ENCODE measurements around the gene HOMER2.

The HOMER2 gene

DNA sequence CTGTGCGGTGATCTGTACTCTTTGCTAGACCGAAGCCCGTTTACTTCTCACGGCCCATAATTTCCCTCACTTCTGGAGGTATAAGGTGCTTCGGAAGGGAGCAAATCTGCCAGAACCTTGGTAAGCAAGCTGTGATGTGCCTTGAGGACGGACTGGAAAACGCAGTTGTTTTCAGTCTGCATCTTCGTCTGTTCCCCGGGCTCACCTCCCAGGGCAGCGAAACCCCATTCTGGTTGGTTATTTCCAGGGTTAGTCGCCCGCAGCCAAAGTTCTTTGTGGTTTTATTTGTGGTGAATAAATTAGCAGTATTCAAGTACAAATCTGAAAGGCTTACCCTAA is 33.9 kb upstream of the HOMER2 start:
- H3K18ac ChIP-seq (ENCODE audit: low read length) = peak overlapping the region; percentile 66
- peak overlapping the region; percentile 5 for H3K9ac ChIP-seq (ENCODE audit: low read depth, low read length, poor library complexity)
- H3K4ac ChIP-seq (ENCODE audit: low read length) = no peak overlapping the region
- H3K36me3 ChIP-seq (replicated peaks in 1 of 2; ENCODE audit: control insufficient read depth in 2 of 2, insufficient read depth in 2 of 2, low read length in 2 of 2) = peaks cover 2 to 40% of the 10 kb centered on the region in 2 donors
- peak overlapping the region; percentile 77 for H3K4me2 ChIP-seq (ENCODE audit: insufficient read depth, low read length, poor library complexity, severe bottlenecking)
- H3K27me3 ChIP-seq (ENCODE audit: control insufficient read depth in 3 of 3, insufficient read depth in 3 of 3, low read depth in 1 of 3, low read length in 3 of 3) = no peaks in the 10 kb centered on the region
- no peak overlapping the region for H4K8ac ChIP-seq (ENCODE audit: low read depth, low read length)
- H3K23ac ChIP-seq (ENCODE audit: low read depth, low read length, poor library complexity) = no peak overlapping the region
- no peak overlapping the region for H2BK5ac ChIP-seq (ENCODE audit: low read length)
- DNase-seq (ENCODE audit: low spot score) = no peak
- no peak overlapping the region for H2BK120ac ChIP-seq (ENCODE audit: low read depth, low read length)
- no peak overlapping the region for H4K91ac ChIP-seq (ENCODE audit: low read depth, low read length, poor library complexity)
- H3K4me1 ChIP-seq (ENCODE audit: control insufficient read depth in 2 of 2, insufficient read depth in 1 of 2, low read depth in 1 of 2, low read length in 2 of 2) = peaks cover 5 to 7% of the 10 kb centered on the region in 2 donors
- no CpG with 5 or more reads among the region's 12 CpGs for WGBS, 2 donors (ENCODE audit: extremely low coverage in 2 of 2, insufficient read length in 2 of 2, insufficient replicate concordance in 1 of 2)
- H3K9me3 ChIP-seq (replicated peaks in 1 of 2; ENCODE audit: control insufficient read depth in 2 of 2, insufficient read depth in 1 of 2, low read depth in 1 of 2, low read length in 2 of 2) = peaks cover 0 to 3% of the 10 kb centered on the region in 2 donors
- peaks cover 5% of the 10 kb centered on the region for H3K79me1 ChIP-seq (ENCODE audit: low read depth, low read length)
- H2AFZ ChIP-seq (ENCODE audit: low read length) = peak overlapping the region; percentile 94
- no peak overlapping the region for H2BK15ac ChIP-seq (ENCODE audit: low read length)
- no peak overlapping the region for H2AK5ac ChIP-seq (ENCODE audit: low read depth, low read length)
- H3K4me3 ChIP-seq (ENCODE audit: low read length in 2 of 2) = peak overlapping the region; percentile 74 to 86
- H2BK12ac ChIP-seq (ENCODE audit: low read length) = no peak overlapping the region
- no peak overlapping the region for H3K14ac ChIP-seq (ENCODE audit: low read length)
- H3K27ac ChIP-seq (replicated peaks; ENCODE audit: low read length) = no peak overlapping the region

DNA sequence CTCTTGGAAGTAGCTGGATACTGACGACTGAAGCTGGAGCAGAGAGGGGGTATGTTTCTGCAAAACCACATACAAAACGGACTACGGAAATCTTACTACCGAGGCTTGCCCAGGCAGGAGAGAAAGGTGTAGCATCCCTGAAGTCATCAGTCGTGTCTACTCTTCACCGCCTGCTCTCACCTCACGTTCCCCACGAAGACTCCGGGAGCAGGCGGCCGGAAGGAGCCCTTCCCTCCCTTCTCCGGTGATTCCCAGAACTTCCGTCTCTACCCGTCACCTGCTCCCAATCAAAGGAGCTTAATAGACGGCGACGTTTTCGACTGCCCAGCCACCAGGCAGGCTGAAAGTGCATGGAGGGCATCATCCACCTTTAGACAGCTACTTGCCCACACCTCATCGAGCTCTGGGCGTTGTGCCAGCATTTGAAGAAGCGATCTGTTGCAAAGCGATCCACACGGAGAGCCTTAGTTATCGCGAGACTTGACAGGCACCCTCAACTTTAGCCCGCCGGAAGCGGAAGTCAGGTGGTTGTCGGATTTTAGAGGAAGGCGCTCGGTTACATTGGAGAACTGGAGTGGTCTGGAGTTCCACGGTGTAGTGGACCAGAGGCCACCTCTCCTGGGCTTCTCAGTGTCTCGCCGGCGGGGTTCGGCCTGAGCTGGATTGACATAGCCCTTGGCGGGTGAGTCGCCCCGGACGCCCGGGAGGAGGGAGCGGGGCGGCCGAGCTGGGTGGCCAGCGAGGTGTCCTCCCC is 33.3 kb upstream of the HOMER2 start, which contains the start of gene RAMAC:
Gene RAMAC (plus strand): TSS at position 523 of the 754 bp plus-strand sequence. CDS start 2,809 bp downstream, outside the sequence.
- H3K9ac ChIP-seq (ENCODE audit: low read depth, low read length, poor library complexity) = peak within 1 kb of the TSS; percentile 93
- peak within 1 kb of the TSS; percentile 74 to 86 for H3K4me3 ChIP-seq (ENCODE audit: low read length in 2 of 2)
- no peak within 1 kb of the TSS for H2AK5ac ChIP-seq (ENCODE audit: low read depth, low read length)
- H4K8ac ChIP-seq (ENCODE audit: low read depth, low read length) = no peak within 1 kb of the TSS
- H3K23ac ChIP-seq (ENCODE audit: low read depth, low read length, poor library complexity) = peak within 1 kb of the TSS; percentile 67
- peak within 1 kb of the TSS; percentile 95 for H3K18ac ChIP-seq (ENCODE audit: low read length)
- H2BK120ac ChIP-seq (ENCODE audit: low read depth, low read length) = no peak within 1 kb of the TSS
- peak within 1 kb of the TSS; percentile 67 for H3K14ac ChIP-seq (ENCODE audit: low read length)
- no peak within 1 kb of the TSS for H3K4ac ChIP-seq (ENCODE audit: low read length)
- H3K4me2 ChIP-seq (ENCODE audit: insufficient read depth, low read length, poor library complexity, severe bottlenecking) = peak within 1 kb of the TSS; percentile 77
- H3K27ac ChIP-seq (replicated peaks; ENCODE audit: low read length) = no peak within 1 kb of the TSS
- H3K36me3 ChIP-seq (replicated peaks in 1 of 2; ENCODE audit: control insufficient read depth in 2 of 2, insufficient read depth in 2 of 2, low read length in 2 of 2) = peaks cover 2 to 36% of the 10 kb centered on the region in 2 donors
- no peak within 1 kb of the TSS for H2BK15ac ChIP-seq (ENCODE audit: low read length)
- WGBS, 2 donors (ENCODE audit: extremely low coverage in 2 of 2, insufficient read length in 2 of 2, insufficient replicate concordance in 1 of 2) = no CpG with 5 or more reads among the region's 45 CpGs
- peak within 1 kb of the TSS; percentile 94 for H2AFZ ChIP-seq (ENCODE audit: low read length)
- no peak within 1 kb of the TSS for H2BK12ac ChIP-seq (ENCODE audit: low read length)
- H4K91ac ChIP-seq (ENCODE audit: low read depth, low read length, poor library complexity) = no peak within 1 kb of the TSS
- DNase-seq (ENCODE audit: low spot score) = peak; percentile 82
- peaks cover 0 to 3% of the 10 kb centered on the region in 2 donors for H3K9me3 ChIP-seq (replicated peaks in 1 of 2; ENCODE audit: control insufficient read depth in 2 of 2, insufficient read depth in 1 of 2, low read depth in 1 of 2, low read length in 2 of 2)
- no peaks in the 10 kb centered on the region for H3K27me3 ChIP-seq (ENCODE audit: control insufficient read depth in 3 of 3, insufficient read depth in 3 of 3, low read depth in 1 of 3, low read length in 3 of 3)
- no peak within 1 kb of the TSS for H2BK5ac ChIP-seq (ENCODE audit: low read length)
- H3K4me1 ChIP-seq (ENCODE audit: control insufficient read depth in 2 of 2, insufficient read depth in 1 of 2, low read depth in 1 of 2, low read length in 2 of 2) = peaks cover 9 to 10% of the 10 kb centered on the region in 2 donors
- H3K79me1 ChIP-seq (ENCODE audit: low read depth, low read length) = peaks cover 5% of the 10 kb centered on the region

DNA sequence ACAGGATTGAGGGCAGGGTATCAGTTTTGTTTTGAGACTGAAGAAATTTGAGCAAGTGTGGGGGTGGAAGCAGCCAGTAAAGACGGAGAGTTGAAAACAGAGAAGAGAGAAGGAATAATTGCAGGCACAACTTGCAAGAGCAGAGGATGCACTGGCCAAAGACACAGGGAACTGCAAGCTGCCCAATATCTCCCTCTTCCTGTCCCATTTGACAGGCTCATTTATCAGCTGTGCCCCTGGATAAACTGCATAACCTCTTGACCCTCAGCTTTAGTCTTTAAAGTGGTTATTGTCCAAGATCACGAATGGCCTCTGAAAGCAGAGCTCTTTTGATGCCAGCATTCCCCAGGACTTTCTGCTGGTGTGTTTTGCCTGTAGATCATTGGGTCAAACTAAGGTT is 28.5 kb upstream of the HOMER2 start:
- H3K27me3 ChIP-seq (ENCODE audit: control insufficient read depth in 3 of 3, insufficient read depth in 3 of 3, low read depth in 1 of 3, low read length in 3 of 3) = no peaks in the 10 kb centered on the region
- H2AFZ ChIP-seq (ENCODE audit: low read length) = no peak overlapping the region
- WGBS, 2 donors (ENCODE audit: extremely low coverage in 2 of 2, insufficient read length in 2 of 2, insufficient replicate concordance in 1 of 2) = no CpG with 5 or more reads among the region's 2 CpGs
- no peak overlapping the region for H2BK12ac ChIP-seq (ENCODE audit: low read length)
- H3K4ac ChIP-seq (ENCODE audit: low read length) = no peak overlapping the region
- H3K4me3 ChIP-seq (ENCODE audit: low read length in 2 of 2) = no peak overlapping the region
- H3K9me3 ChIP-seq (replicated peaks in 1 of 2; ENCODE audit: control insufficient read depth in 2 of 2, insufficient read depth in 1 of 2, low read depth in 1 of 2, low read length in 2 of 2) = peaks cover 0 to 3% of the 10 kb centered on the region in 2 donors
- H3K4me1 ChIP-seq (ENCODE audit: control insufficient read depth in 2 of 2, insufficient read depth in 1 of 2, low read depth in 1 of 2, low read length in 2 of 2) = peaks cover 9 to 12% of the 10 kb centered on the region in 2 donors
- no peak overlapping the region for H3K23ac ChIP-seq (ENCODE audit: low read depth, low read length, poor library complexity)
- H3K36me3 ChIP-seq (replicated peaks in 1 of 2; ENCODE audit: control insufficient read depth in 2 of 2, insufficient read depth in 2 of 2, low read length in 2 of 2) = peaks cover 0 to 12% of the 10 kb centered on the region in 2 donors
- no peak overlapping the region for H4K91ac ChIP-seq (ENCODE audit: low read depth, low read length, poor library complexity)
- no peak overlapping the region for H2BK120ac ChIP-seq (ENCODE audit: low read depth, low read length)
- no peak overlapping the region for H4K8ac ChIP-seq (ENCODE audit: low read depth, low read length)
- no peak overlapping the region for H3K18ac ChIP-seq (ENCODE audit: low read length)
- H2BK5ac ChIP-seq (ENCODE audit: low read length) = no peak overlapping the region
- DNase-seq (ENCODE audit: low spot score) = peak; percentile 24
- peak overlapping the region; percentile 54 for H3K9ac ChIP-seq (ENCODE audit: low read depth, low read length, poor library complexity)
- H2BK15ac ChIP-seq (ENCODE audit: low read length) = no peak overlapping the region
- no peak overlapping the region for H3K14ac ChIP-seq (ENCODE audit: low read length)
- H3K4me2 ChIP-seq (ENCODE audit: insufficient read depth, low read length, poor library complexity, severe bottlenecking) = no peak overlapping the region
- H2AK5ac ChIP-seq (ENCODE audit: low read depth, low read length) = no peak overlapping the region
- H3K79me1 ChIP-seq (ENCODE audit: low read depth, low read length) = peaks cover 2% of the 10 kb centered on the region
- no peak overlapping the region for H3K27ac ChIP-seq (replicated peaks; ENCODE audit: low read length)

DNA sequence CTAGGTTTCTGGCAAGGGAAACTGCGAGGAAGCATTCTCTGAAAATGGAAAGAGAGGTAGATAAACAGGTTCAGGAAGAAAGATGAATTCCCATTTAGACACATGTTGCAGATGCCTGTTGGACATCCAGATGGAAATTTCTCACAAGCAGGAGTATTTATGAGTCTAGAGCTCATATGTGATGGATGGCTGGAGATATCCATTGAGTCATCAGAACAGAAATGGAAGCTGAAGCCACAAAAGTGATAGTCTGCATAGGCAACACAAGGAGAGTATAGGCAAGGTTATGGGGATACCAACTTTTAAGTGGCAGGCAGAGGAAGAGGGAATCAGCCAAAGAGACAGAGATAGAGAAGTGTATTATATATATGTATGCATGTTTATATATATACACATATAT is 27.2 kb upstream of the HOMER2 start:
- H3K23ac ChIP-seq (ENCODE audit: low read depth, low read length, poor library complexity) = no peak overlapping the region
- H4K8ac ChIP-seq (ENCODE audit: low read depth, low read length) = no peak overlapping the region
- H3K9ac ChIP-seq (ENCODE audit: low read depth, low read length, poor library complexity) = no peak overlapping the region
- no peak for DNase-seq (ENCODE audit: low spot score)
- H2AK5ac ChIP-seq (ENCODE audit: low read depth, low read length) = no peak overlapping the region
- no peak overlapping the region for H3K4me3 ChIP-seq (ENCODE audit: low read length in 2 of 2)
- no peak overlapping the region for H2BK15ac ChIP-seq (ENCODE audit: low read length)
- no peak overlapping the region for H2BK12ac ChIP-seq (ENCODE audit: low read length)
- H2BK120ac ChIP-seq (ENCODE audit: low read depth, low read length) = no peak overlapping the region
- no peak overlapping the region for H3K18ac ChIP-seq (ENCODE audit: low read length)
- peaks cover 0 to 12% of the 10 kb centered on the region in 2 donors for H3K36me3 ChIP-seq (replicated peaks in 1 of 2; ENCODE audit: control insufficient read depth in 2 of 2, insufficient read depth in 2 of 2, low read length in 2 of 2)
- H2BK5ac ChIP-seq (ENCODE audit: low read length) = no peak overlapping the region
- H3K4me1 ChIP-seq (ENCODE audit: control insufficient read depth in 2 of 2, insufficient read depth in 1 of 2, low read depth in 1 of 2, low read length in 2 of 2) = peaks cover 4 to 12% of the 10 kb centered on the region in 2 donors
- no peak overlapping the region for H2AFZ ChIP-seq (ENCODE audit: low read length)
- no peak overlapping the region for H3K14ac ChIP-seq (ENCODE audit: low read length)
- no peak overlapping the region for H3K27ac ChIP-seq (replicated peaks; ENCODE audit: low read length)
- no peak overlapping the region for H3K4ac ChIP-seq (ENCODE audit: low read length)
- no peak overlapping the region for H4K91ac ChIP-seq (ENCODE audit: low read depth, low read length, poor library complexity)
- no peaks in the 10 kb centered on the region for H3K79me1 ChIP-seq (ENCODE audit: low read depth, low read length)
- no peaks in the 10 kb centered on the region for H3K27me3 ChIP-seq (ENCODE audit: control insufficient read depth in 3 of 3, insufficient read depth in 3 of 3, low read depth in 1 of 3, low read length in 3 of 3)
- no peaks in the 10 kb centered on the region for H3K9me3 ChIP-seq (replicated peaks in 1 of 2; ENCODE audit: control insufficient read depth in 2 of 2, insufficient read depth in 1 of 2, low read depth in 1 of 2, low read length in 2 of 2)
- WGBS, 2 donors (ENCODE audit: extremely low coverage in 2 of 2, insufficient read length in 2 of 2, insufficient replicate concordance in 1 of 2) = no CpG with 5 or more reads among the region's 1 CpG
- no peak overlapping the region for H3K4me2 ChIP-seq (ENCODE audit: insufficient read depth, low read length, poor library complexity, severe bottlenecking)

Data from neuronal stem cell (in vitro differentiated cells).